BE2C (cell line): Measurements from ENCODE around the gene FLRT2.

Experiments
- DNase-seq: peaks from one replicate; pipeline ENCODE4 v3.0.0-alpha.2; 2020
- H3K27me3 ChIP-seq: fragments of 250-450 bp; sonication (Bioruptor Pico); 2 replicates; pipeline ENCODE4 v1.5.1; 2020; ENCODE audit warnings: mild to moderate bottlenecking
- H3K36me3 ChIP-seq: fragments of 250-450 bp; sonication (Bioruptor Pico); 2 replicates; pipeline ENCODE4 v1.5.1; 2020; ENCODE audit warnings: mild to moderate bottlenecking
- H3K4me1 ChIP-seq: fragments of 250-450 bp; sonication (Bioruptor Pico); 2 replicates; pipeline ENCODE4 v1.5.1; 2020
- H3K4me3 ChIP-seq: 2 replicates; pipeline ENCODE4 v1.5.1; 2011; ENCODE audit warnings: low read depth, low read length
- H3K9me3 ChIP-seq: fragments of 250-450 bp; sonication (Bioruptor Pico); 2 replicates; pipeline ENCODE4 v1.5.1; 2020
- CTCF ChIP-seq: IDR thresholded peaks from 2 replicates; pipeline ENCODE4 v1.5.1; 2012; ENCODE audit warnings: mild to moderate bottlenecking, low read depth, low read length

The FLRT2 gene

DNA sequence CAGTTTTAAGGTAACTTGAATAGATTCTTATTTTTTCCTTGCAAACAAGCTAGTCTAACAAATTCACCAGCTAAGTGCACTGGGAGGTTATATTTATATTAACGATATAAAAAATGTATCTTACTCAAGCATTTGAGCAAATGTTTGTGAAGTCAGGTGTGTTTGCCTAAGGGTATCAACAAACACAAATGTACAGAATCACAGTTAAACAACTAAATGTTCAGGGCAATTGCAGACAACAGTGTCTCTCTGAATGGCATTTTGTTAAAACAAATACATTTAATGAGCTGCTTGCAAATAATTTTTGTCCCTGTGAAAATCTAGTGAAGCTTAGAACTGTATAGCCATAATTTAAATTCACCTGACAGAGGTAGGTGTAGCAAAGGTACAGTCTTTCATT, 28.2 kb upstream of the FLRT2 start:
- Histone ChIP-seq H3K9me3 (no peaks in the 10 kb centered on the region), H3K36me3 (no peaks in the 10 kb centered on the region), H3K4me1 (no peaks in the 10 kb centered on the region), H3K4me3 (no peak overlapping the region), H3K27me3 (no peaks in the 10 kb centered on the region; the same call in 1 of the 2 replicates)
- TF ChIP-seq CTCF = no peak
- no peak for DNase-seq

GRCh38 chr14:85508863-85509262, 21.1 kb upstream of the FLRT2 start:
- Histone ChIP-seq H3K4me1 (no peaks in the 10 kb centered on the region), H3K27me3 (no peaks in the 10 kb centered on the region), H3K4me3 (no peak overlapping the region), H3K36me3 (no peaks in the 10 kb centered on the region), H3K9me3 (no peaks in the 10 kb centered on the region)
- TF ChIP-seq CTCF = no peak
- DNase-seq = no peak

DNA sequence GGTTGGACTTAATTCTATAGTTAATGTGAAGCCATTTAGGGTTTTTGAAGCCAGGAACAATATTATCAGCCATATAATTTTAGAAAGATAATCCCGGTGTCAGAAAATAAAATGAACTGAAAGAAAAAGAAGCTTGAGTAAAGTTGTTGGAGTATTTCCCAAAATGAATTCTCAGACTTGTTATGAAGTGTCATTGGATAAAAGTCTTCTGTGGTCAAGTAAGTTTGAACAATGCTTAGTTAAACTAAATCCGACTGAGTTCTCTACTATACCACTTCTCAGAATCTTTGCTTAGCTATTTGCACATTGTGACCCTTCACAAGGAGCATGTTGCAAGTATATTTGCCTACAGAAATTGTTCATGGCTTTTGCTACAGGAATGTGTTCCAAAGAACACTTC, 17.5 kb upstream of the FLRT2 start:
- no peak for TF ChIP-seq CTCF
- Histone ChIP-seq H3K9me3 (no peaks in the 10 kb centered on the region), H3K4me1 (no peaks in the 10 kb centered on the region), H3K27me3 (no peaks in the 10 kb centered on the region), H3K4me3 (no peak overlapping the region), H3K36me3 (no peaks in the 10 kb centered on the region)
- no peak for DNase-seq

DNA sequence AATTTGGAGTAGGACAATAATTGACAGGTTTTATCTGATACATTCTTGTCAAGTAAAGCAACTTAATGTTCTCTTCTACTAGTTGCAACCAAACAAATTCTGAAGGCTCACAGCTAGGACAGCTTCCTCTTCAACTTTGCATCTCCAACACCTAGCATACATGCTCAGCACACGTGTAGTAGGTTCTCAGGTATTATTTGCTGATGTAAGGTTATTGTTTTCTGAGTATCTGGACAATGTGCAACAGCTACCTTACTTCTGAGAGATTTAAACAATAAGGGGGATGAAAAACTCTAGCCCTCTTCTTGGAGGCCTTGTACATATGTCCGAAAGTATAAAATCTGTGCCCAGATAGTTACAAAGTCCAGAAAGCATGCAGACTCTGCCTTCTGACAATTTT, 15.5 kb upstream of the FLRT2 start:
- no peak for TF ChIP-seq CTCF
- no peaks in the 10 kb centered on the region for H3K27me3 ChIP-seq
- no peaks in the 10 kb centered on the region for H3K9me3 ChIP-seq
- DNase-seq = no peak
- no peaks in the 10 kb centered on the region for H3K4me1 ChIP-seq
- no peaks in the 10 kb centered on the region for H3K36me3 ChIP-seq
- H3K4me3 ChIP-seq = no peak overlapping the region

DNA sequence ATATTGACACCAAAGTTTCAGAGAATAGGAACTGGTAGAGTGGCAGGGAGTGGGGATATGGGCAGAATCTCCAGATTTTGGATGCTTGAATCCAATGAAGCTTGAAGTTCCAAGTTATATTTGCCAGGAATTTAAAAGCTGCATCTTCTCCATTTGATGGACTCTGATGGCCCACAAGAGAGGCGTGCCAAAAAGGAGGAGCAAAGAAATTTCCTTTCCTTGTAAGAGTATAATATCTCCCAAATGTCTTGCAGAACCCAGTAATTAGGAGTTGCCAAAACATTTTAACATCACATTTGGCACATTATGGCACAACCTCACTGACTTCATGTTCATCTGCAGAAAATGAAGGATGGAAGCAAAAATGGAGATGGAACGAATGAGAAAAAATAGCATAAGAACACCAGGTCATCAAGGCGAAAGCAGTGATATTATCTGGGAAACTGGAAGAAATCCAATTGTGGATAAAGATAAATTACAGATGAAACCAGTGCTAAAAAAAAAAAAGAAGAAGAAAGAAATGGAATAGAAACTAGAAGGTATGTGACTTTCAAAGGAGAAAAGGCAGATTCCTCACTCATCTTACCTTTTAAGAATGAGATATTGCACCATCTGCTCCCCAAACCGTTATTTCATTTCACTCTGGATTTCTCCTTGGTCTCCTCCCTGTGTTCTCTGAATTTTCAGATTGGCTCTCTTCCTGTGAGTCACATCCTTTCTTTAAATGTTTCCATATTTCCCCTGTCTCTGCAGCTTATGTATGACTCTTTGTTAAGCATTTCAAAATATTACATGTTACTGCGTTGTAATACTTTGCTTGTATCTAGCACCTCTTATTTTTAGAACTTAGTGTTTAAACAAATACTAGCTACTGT, 13.5 kb upstream of the FLRT2 start:
- Histone ChIP-seq H3K27me3 (no peaks in the 10 kb centered on the region), H3K4me3 (no peak overlapping the region), H3K4me1 (no peaks in the 10 kb centered on the region), H3K36me3 (no peaks in the 10 kb centered on the region), H3K9me3 (no peaks in the 10 kb centered on the region)
- no peak for TF ChIP-seq CTCF
- no peak for DNase-seq

DNA sequence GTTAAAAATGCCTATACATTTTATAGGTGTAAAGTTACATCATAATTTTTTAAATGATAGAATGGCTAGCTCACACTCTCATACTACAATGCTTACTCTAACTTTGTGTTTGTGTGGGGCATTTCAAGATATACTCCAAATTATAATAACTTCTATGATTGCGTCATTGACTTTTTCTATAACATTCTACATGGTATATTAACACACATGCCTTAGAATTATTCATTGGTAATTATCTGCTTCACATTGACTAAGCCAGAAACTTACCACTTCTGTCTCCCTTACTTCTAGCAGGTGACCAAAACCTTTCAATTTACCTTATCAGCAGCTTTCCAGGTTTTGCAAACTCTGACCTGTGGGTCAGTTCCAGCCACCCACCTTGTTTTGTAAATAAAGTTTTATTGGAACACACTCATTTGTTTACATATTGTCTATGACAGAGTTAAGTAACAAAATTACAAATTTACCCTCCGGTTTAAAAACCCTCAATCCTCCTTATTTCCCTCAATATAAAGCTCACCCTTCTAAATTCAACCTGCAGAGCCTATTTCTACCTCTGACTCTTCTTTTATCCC, 12.7 kb upstream of the FLRT2 start:
- no peaks in the 10 kb centered on the region for H3K9me3 ChIP-seq
- H3K36me3 ChIP-seq = no peaks in the 10 kb centered on the region
- no peak overlapping the region for H3K4me3 ChIP-seq
- TF ChIP-seq CTCF = no peak
- DNase-seq = no peak
- H3K27me3 ChIP-seq = no peaks in the 10 kb centered on the region
- H3K4me1 ChIP-seq = no peaks in the 10 kb centered on the region
